ENCODE data around the gene TRPM3. TPM values are rescaled to one million over a fixed set of nuclear protein-coding genes. Genes with fewer than 3 reads are reported as not detected.

TRPM3 gene
- total and polyA plus RNA-seq, 2 donors (not counting 1 experiment from before 2014, with no cell fraction given), result not detected

- Mint-ChIP-seq H3K9me3 (ENCODE audit: insufficient read depth) (no peaks in the 10 kb centered on the region), H3K4me1 (peaks cover 1% of the 10 kb centered on the region), H3K4me3 (no peak overlapping the region), H3K27me3 (peaks cover 28% of the 10 kb centered on the region), H3K27ac (no peak overlapping the region)
- Histone ChIP-seq H3K27ac (ENCODE audit: low read length in 2 of 2) (no peak overlapping the region), H3K4me3 (ENCODE audit: control extremely low read depth in 1 of 5, extremely low read depth in 1 of 5, insufficient read depth in 1 of 5, low read depth in 2 of 5, low read length in 4 of 5) (no peak overlapping the region), H2AFZ (ENCODE audit: insufficient read depth, low read depth, low read length, poor library complexity, severe bottlenecking) (no peak overlapping the region), H3K4me1 (ENCODE audit: control insufficient read depth in 2 of 2, insufficient read depth in 2 of 2, low read length in 2 of 2) (no peaks in the 10 kb centered on the region), H3K36me3 (replicated peaks in 1 of 2; ENCODE audit: control extremely low read depth in 1 of 2, control insufficient read depth in 1 of 2, extremely low read depth in 1 of 2, insufficient read depth in 2 of 2, low read length in 1 of 2) (no peaks in the 10 kb centered on the region), H3K9ac (ENCODE audit: low read length) (no peak overlapping the region), H3K27me3 (replicated peaks in 1 of 4; ENCODE audit: control extremely low read depth in 1 of 4, control insufficient read depth in 3 of 4, insufficient read depth in 4 of 4, low read length in 3 of 4) (no peaks in the 10 kb centered on the region), H3K9me3 (ENCODE audit: control extremely low read depth in 1 of 3, control insufficient read depth in 2 of 3, insufficient read depth in 1 of 3, low read length in 2 of 3) (no peaks in the 10 kb centered on the region), H4K20me1 (ENCODE audit: control insufficient read depth, insufficient read depth, low read length, poor library complexity, severe bottlenecking) (no peaks in the 10 kb centered on the region), H3K79me2 (ENCODE audit: control insufficient read depth, insufficient read depth, low read length) (no peaks in the 10 kb centered on the region), H3K4me2 (replicated peaks; ENCODE audit: low read depth, low read length, poor library complexity, severe bottlenecking) (no peak overlapping the region)
- intact Hi-C loops (cut with micrococcal nuclease), result no loop called here
- DNase-seq, result no peak
- CTCF ChIA-PET, result interaction anchor here (1.0 to 2.3 kb wide), 2 partner anchors 122 to 140 kb away, joined by 3 to 6 read pairs; no protein-coding TSS in a partner anchor
- WGBS (ENCODE audit: insufficient coverage), result 84% methylated on average over 13 of the region's 15 CpGs
- ATAC-seq (ENCODE audit: low read depth), result no peak
- POLR2A ChIA-PET, result no interaction called here
- TF ChIP-seq EZH2 (IDR thresholded peaks at IDR 0.05; ENCODE audit: borderline replicate concordance, insufficient read depth, low read depth, low read length, poor library complexity, severe bottlenecking), result no peak
- TF ChIP-seq, protein P1, sequence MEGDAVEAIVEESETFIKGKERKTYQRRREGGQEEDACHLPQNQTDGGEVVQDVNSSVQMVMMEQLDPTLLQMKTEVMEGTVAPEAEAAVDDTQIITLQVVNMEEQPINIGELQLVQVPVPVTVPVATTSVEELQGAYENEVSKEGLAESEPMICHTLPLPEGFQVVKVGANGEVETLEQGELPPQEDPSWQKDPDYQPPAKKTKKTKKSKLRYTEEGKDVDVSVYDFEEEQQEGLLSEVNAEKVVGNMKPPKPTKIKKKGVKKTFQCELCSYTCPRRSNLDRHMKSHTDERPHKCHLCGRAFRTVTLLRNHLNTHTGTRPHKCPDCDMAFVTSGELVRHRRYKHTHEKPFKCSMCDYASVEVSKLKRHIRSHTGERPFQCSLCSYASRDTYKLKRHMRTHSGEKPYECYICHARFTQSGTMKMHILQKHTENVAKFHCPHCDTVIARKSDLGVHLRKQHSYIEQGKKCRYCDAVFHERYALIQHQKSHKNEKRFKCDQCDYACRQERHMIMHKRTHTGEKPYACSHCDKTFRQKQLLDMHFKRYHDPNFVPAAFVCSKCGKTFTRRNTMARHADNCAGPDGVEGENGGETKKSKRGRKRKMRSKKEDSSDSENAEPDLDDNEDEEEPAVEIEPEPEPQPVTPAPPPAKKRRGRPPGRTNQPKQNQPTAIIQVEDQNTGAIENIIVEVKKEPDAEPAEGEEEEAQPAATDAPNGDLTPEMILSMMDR (IDR thresholded peaks at IDR 0.05), result no peak
Measured at GRCh38 chr9:70480405-70480980, 640.9 kb downstream of the TRPM3 start.

DNA sequence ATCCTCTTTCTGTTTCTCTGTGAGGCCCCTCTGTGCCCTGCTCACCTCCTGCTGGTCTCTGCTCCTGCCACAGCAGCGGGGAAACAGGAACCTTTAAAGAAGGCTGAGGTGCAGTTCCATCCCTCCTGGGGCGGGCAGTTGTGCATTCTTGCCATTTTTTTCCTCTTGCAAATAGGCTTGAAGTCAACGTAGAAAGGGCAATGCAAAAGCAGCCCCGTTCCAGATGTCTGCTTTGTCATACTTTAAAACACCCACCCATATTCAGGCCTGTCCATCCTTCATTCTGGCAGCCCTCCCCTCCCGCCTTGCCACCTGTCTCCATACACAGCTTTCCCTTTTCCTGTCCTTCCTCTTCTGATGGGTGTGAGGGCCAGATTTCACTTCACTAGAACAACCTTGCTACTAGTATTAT, 641.5 kb downstream of the TRPM3 start:
- H3K27me3 ChIP-seq (replicated peaks in 1 of 4; ENCODE audit: control extremely low read depth in 1 of 4, control insufficient read depth in 3 of 4, insufficient read depth in 4 of 4, low read length in 3 of 4), result no peaks in the 10 kb centered on the region
- CTCF ChIA-PET, result interaction anchor here (0.8 to 2.3 kb wide), 2 partner anchors 120 to 139 kb away, joined by 3 to 6 read pairs; no protein-coding TSS in a partner anchor
- H3K27ac ChIP-seq (ENCODE audit: low read length in 2 of 2), result no peak overlapping the region
- H3K4me3 ChIP-seq (ENCODE audit: control extremely low read depth in 1 of 5, extremely low read depth in 1 of 5, insufficient read depth in 1 of 5, low read depth in 2 of 5, low read length in 4 of 5), result no peak overlapping the region
- H3K4me1 Mint-ChIP-seq, result peaks cover 1% of the 10 kb centered on the region
- H3K4me2 ChIP-seq (replicated peaks; ENCODE audit: low read depth, low read length, poor library complexity, severe bottlenecking), result no peak overlapping the region
- no peak for DNase-seq
- no peak for ATAC-seq (ENCODE audit: low read depth)
- no peaks in the 10 kb centered on the region for H4K20me1 ChIP-seq (ENCODE audit: control insufficient read depth, insufficient read depth, low read length, poor library complexity, severe bottlenecking)
- no peak overlapping the region for H3K27ac Mint-ChIP-seq
- H3K27me3 Mint-ChIP-seq, result peaks cover 32% of the 10 kb centered on the region
- no peaks in the 10 kb centered on the region for H3K9me3 ChIP-seq (ENCODE audit: control extremely low read depth in 1 of 3, control insufficient read depth in 2 of 3, insufficient read depth in 1 of 3, low read length in 2 of 3)
- no peaks in the 10 kb centered on the region for H3K79me2 ChIP-seq (ENCODE audit: control insufficient read depth, insufficient read depth, low read length)
- WGBS (ENCODE audit: insufficient coverage), result 93% methylated on average over 5 of the region's 5 CpGs
- no peaks in the 10 kb centered on the region for H3K9me3 Mint-ChIP-seq (ENCODE audit: insufficient read depth)
- TF ChIP-seq, protein P1 (IDR thresholded peaks at IDR 0.05), result no peak
- TF ChIP-seq EZH2 (IDR thresholded peaks at IDR 0.05; ENCODE audit: borderline replicate concordance, insufficient read depth, low read depth, low read length, poor library complexity, severe bottlenecking), result no peak
- intact Hi-C loops (cut with micrococcal nuclease), result no loop called here
- no peak overlapping the region for H3K4me3 Mint-ChIP-seq
- H3K36me3 ChIP-seq (replicated peaks in 1 of 2; ENCODE audit: control extremely low read depth in 1 of 2, control insufficient read depth in 1 of 2, extremely low read depth in 1 of 2, insufficient read depth in 2 of 2, low read length in 1 of 2), result no peaks in the 10 kb centered on the region
- POLR2A ChIA-PET, result no interaction called here
- H2AFZ ChIP-seq (ENCODE audit: insufficient read depth, low read depth, low read length, poor library complexity, severe bottlenecking), result no peak overlapping the region
- H3K9ac ChIP-seq (ENCODE audit: low read length), result no peak overlapping the region
- H3K4me1 ChIP-seq (ENCODE audit: control insufficient read depth in 2 of 2, insufficient read depth in 2 of 2, low read length in 2 of 2), result no peaks in the 10 kb centered on the region
